Measurements from ENCODE around the gene JAK1.

Gene JAK1

DNA sequence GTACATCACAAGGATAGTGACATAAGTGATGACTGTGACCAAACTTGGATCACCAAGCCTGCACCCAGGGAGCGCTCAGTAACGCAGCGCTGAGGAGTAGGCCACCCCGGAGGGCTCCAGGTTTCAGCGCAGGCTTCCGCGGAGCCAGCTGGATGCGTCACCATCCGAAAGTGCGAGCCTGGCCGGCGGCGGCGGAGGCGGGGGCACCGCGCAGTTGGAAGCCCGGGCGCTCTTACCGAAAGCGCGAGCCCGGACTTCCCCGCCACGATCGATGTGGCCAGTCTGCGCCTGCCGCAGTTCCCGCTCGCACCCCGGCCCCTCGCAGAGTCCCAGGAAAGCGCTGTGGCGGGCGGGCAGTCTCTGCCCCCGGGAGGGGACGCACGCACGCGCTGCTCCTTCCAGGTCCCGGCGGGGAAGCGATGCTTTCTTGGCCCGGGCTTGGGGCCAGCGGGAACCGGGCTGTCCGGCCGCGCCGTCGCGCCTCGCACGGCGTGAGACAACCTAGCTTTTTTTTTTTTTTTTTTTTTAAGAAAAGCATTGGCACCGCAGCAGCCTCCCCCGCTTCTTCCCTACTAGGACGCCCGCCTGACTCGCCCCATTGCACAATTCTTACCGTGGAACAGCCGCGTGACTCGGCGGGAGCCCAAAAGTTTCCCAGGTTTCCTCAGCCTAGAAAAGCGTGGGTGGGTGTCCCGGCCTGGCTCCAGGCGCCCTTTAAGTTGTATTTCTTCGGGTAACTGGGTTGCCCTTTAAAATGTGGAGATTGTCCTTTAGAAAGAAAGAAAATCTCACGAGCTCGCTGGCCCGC lies 36.4 kb upstream of the JAK1 start:
- no peaks in the 10 kb centered on the region for H3K36me3 ChIP-seq (ENCODE audit: control insufficient read depth in 2 of 2, insufficient read depth in 1 of 2, low read length in 2 of 2)
- TF ChIP-seq ZNF26 (tag by site-specific recombination; IDR thresholded peaks at IDR 0.05) (no peak), ZFP69B (tag by site-specific recombination; IDR thresholded peaks at IDR 0.05) (peak; percentile 57; the same call in 1 of the 2 replicates), ZNF426 (tag by site-specific recombination; IDR thresholded peaks at IDR 0.05) (no peak), ZSCAN16 (tag by site-specific recombination; IDR thresholded peaks at IDR 0.05) (0 out of 2 replicates have a peak, but pooled peaks have one; percentile 17), ZNF707 (tag by site-specific recombination; IDR thresholded peaks at IDR 0.05) (no peak), SP7 (tag by site-specific recombination; IDR thresholded peaks at IDR 0.05) (peak; percentile 91), ZSCAN30 (tag by site-specific recombination; IDR thresholded peaks at IDR 0.05) (peak; percentile 97), REPIN1 (tag by site-specific recombination; IDR thresholded peaks at IDR 0.05; ENCODE audit: low read depth) (no peak), SP2 (tag by site-specific recombination; IDR thresholded peaks at IDR 0.05) (peak; percentile 72), ZNF544 (tag by site-specific recombination; IDR thresholded peaks at IDR 0.05) (no peak), GLI2 (tag by site-specific recombination; IDR thresholded peaks at IDR 0.05; ENCODE audit: borderline replicate concordance, low read depth) (no peak), KLF10 (tag by site-specific recombination; IDR thresholded peaks at IDR 0.05) (0 out of 2 replicates have a peak, but pooled peaks have one; percentile 37), ZNF19 (tag by site-specific recombination; IDR thresholded peaks at IDR 0.05; ENCODE audit: low read depth) (no peak), ZNF624 (tag by site-specific recombination; IDR thresholded peaks at IDR 0.05) (no peak), ZNF354C (tag by site-specific recombination; IDR thresholded peaks at IDR 0.05; ENCODE audit: borderline replicate concordance, low read depth) (no peak), ZNF112 (tag by site-specific recombination; IDR thresholded peaks at IDR 0.05) (no peak), PRDM2 (tag by site-specific recombination; IDR thresholded peaks at IDR 0.05; ENCODE audit: borderline replicate concordance) (no peak)
- TF ChIP-seq, protein P1, sequence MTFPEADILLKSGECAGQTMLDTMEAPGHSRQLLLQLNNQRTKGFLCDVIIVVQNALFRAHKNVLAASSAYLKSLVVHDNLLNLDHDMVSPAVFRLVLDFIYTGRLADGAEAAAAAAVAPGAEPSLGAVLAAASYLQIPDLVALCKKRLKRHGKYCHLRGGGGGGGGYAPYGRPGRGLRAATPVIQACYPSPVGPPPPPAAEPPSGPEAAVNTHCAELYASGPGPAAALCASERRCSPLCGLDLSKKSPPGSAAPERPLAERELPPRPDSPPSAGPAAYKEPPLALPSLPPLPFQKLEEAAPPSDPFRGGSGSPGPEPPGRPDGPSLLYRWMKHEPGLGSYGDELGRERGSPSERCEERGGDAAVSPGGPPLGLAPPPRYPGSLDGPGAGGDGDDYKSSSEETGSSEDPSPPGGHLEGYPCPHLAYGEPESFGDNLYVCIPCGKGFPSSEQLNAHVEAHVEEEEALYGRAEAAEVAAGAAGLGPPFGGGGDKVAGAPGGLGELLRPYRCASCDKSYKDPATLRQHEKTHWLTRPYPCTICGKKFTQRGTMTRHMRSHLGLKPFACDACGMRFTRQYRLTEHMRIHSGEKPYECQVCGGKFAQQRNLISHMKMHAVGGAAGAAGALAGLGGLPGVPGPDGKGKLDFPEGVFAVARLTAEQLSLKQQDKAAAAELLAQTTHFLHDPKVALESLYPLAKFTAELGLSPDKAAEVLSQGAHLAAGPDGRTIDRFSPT (tag by site-specific recombination; IDR thresholded peaks at IDR 0.05) = peak; percentile 83
- TF ChIP-seq, protein P2, sequence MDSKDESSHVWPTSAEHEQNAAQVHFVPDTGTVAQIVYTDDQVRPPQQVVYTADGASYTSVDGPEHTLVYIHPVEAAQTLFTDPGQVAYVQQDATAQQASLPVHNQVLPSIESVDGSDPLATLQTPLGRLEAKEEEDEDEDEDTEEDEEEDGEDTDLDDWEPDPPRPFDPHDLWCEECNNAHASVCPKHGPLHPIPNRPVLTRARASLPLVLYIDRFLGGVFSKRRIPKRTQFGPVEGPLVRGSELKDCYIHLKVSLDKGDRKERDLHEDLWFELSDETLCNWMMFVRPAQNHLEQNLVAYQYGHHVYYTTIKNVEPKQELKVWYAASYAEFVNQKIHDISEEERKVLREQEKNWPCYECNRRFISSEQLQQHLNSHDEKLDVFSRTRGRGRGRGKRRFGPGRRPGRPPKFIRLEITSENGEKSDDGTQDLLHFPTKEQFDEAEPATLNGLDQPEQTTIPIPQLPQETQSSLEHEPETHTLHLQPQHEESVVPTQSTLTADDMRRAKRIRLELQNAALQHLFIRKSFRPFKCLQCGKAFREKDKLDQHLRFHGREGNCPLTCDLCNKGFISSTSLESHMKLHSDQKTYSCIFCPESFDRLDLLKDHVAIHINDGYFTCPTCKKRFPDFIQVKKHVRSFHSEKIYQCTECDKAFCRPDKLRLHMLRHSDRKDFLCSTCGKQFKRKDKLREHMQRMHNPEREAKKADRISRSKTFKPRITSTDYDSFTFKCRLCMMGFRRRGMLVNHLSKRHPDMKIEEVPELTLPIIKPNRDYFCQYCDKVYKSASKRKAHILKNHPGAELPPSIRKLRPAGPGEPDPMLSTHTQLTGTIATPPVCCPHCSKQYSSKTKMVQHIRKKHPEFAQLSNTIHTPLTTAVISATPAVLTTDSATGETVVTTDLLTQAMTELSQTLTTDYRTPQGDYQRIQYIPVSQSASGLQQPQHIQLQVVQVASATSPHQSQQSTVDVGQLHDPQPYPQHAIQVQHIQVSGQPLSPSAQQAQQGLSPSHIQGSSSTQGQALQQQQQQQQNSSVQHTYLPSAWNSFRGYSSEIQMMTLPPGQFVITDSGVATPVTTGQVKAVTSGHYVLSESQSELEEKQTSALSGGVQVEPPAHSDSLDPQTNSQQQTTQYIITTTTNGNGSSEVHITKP (tag by site-specific recombination; IDR thresholded peaks at IDR 0.05) = peak; percentile 74
- TF ChIP-seq, protein P3, sequence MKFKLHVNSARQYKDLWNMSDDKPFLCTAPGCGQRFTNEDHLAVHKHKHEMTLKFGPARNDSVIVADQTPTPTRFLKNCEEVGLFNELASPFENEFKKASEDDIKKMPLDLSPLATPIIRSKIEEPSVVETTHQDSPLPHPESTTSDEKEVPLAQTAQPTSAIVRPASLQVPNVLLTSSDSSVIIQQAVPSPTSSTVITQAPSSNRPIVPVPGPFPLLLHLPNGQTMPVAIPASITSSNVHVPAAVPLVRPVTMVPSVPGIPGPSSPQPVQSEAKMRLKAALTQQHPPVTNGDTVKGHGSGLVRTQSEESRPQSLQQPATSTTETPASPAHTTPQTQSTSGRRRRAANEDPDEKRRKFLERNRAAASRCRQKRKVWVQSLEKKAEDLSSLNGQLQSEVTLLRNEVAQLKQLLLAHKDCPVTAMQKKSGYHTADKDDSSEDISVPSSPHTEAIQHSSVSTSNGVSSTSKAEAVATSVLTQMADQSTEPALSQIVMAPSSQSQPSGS (tag by site-specific recombination; IDR thresholded peaks at IDR 0.05; ENCODE audit: low read depth) = peak; percentile 38; the same call in 1 of the 2 replicates

More for the DNA sequence above, 36.4 kb upstream of the JAK1 start:
- Histone ChIP-seq H3K27ac (ENCODE audit: extremely low read depth, low read depth, low read length) (peak overlapping the region; percentile 42; the same call in 1 of the 2 replicates), H3K4me1 (ENCODE audit: control insufficient read depth, insufficient read depth, low read length) (no peaks in the 10 kb centered on the region), H3K9me3 (ENCODE audit: control insufficient read depth, insufficient read depth, low read depth, low read length) (no peaks in the 10 kb centered on the region), H3K4me3 (ENCODE audit: low read depth, low read length) (peak overlapping the region; percentile 59)
- POLR2A ChIA-PET = interaction anchor here (1.2 kb wide), 1 partner anchor 36 kb away, joined by 15 read pairs; the partner anchor contains the start of gene JAK1
- CTCF ChIA-PET = interaction anchor here (0.7 to 1.0 kb wide), 3 partner anchors 18 to 187 kb away, joined by 3 to 4 read pairs (median 4); no protein-coding TSS in a partner anchor

All from HEK293 (cell line).